Immature natural killer cell (primary cell): ENCODE measurements around the gene MRPS31. TPM values are rescaled to one million over a fixed set of nuclear protein-coding genes. Genes with fewer than 3 reads are reported as not detected.
"Not testable (repeated sequence)": the region's sequence is repeated elsewhere in the genome, so short reads cannot be mapped to it uniquely, and the experiment has no call there.

Experiments used
- DNase-seq, 3 donors: peaks; one replicate each; pipeline ENCODE4 v3.0.0; 2022; ENCODE audit warnings: mixed read lengths in 1 of 3
- H3K27ac Mint-ChIP-seq, 6 donors: one replicate each; pipeline ENCODE4 v1.8.0; 2020; ENCODE audit warnings: mixed read lengths in 6 of 6, mild to moderate bottlenecking in 5 of 6, inconsistent platforms in 4 of 6, moderate library complexity in 3 of 6
- H3K27me3 Mint-ChIP-seq, 3 donors: one replicate each; pipeline ENCODE4 v1.8.0; 2020 to 2021; ENCODE audit warnings: low read depth in 3 of 3, mild to moderate bottlenecking in 3 of 3, mixed read lengths in 3 of 3, moderate library complexity in 3 of 3, inconsistent platforms in 1 of 3
- H3K36me3 Mint-ChIP-seq, 3 donors: one replicate each; pipeline ENCODE4 v1.8.0; 2020; ENCODE audit warnings: mixed read lengths in 3 of 3, inconsistent platforms in 2 of 3, mild to moderate bottlenecking in 2 of 3
- H3K4me1 Mint-ChIP-seq, 2 donors: one replicate each; pipeline ENCODE4 v1.8.0; 2020; ENCODE audit warnings: inconsistent platforms in 2 of 2, mild to moderate bottlenecking in 2 of 2, mixed read lengths in 2 of 2, moderate library complexity in 1 of 2
- H3K4me3 Mint-ChIP-seq, 5 donors: one replicate each; pipeline ENCODE4 v1.8.0; 2020; ENCODE audit warnings: mild to moderate bottlenecking in 5 of 5, mixed read lengths in 5 of 5, inconsistent platforms in 3 of 5, moderate library complexity in 3 of 5
- H3K9me3 Mint-ChIP-seq, 6 donors: one replicate each; pipeline ENCODE4 v1.8.0; 2020; ENCODE audit warnings: mild to moderate bottlenecking in 6 of 6, mixed read lengths in 6 of 6, inconsistent platforms in 4 of 6, moderate library complexity in 3 of 6
- polyA plus RNA-seq, 3 donors: library from polyadenylated mRNA; unstranded; fragments of 300-500 nt; fragmentation: Illumina TruSeq; gene quantifications; one replicate each; pipeline ENCODE4 v1.2.3, GENCODE V29; 2021

Gene MRPS31
- polyA plus RNA-seq, 3 donors from 2014 or later, result 30.9 to 38.0 (median 33.4) TPM

DNA sequence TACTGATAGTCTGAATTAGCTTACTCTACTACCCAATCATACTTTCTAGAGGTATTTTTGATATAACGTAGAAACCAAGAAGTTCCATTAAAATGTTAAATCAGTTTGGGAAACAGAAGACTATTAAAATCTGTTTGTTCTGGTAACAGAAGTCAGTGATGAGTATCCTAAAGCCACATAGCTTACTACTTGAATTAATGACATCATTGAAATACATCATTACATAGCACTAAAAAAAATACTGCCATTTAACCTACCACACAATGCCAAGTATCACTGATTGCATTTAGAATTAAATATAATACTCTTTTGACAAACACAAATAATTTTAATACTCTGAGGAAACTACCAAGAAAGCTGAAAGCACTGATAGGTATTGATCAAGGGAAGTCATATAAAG lies 5.4 kb downstream of the MRPS31 start:
- no peak overlapping the region for H3K4me3 Mint-ChIP-seq
- peaks cover 0 to 4% (median 2%) of the 10 kb centered on the region in 3 donors for H3K36me3 Mint-ChIP-seq
- peaks cover 24 to 40% of the 10 kb centered on the region in 2 donors for H3K4me1 Mint-ChIP-seq
- H3K9me3 Mint-ChIP-seq, result no peaks in the 10 kb centered on the region
- DNase-seq, result no peak
- H3K27ac Mint-ChIP-seq, result no peak overlapping the region
- H3K27me3 Mint-ChIP-seq, result no peaks in the 10 kb centered on the region

DNA sequence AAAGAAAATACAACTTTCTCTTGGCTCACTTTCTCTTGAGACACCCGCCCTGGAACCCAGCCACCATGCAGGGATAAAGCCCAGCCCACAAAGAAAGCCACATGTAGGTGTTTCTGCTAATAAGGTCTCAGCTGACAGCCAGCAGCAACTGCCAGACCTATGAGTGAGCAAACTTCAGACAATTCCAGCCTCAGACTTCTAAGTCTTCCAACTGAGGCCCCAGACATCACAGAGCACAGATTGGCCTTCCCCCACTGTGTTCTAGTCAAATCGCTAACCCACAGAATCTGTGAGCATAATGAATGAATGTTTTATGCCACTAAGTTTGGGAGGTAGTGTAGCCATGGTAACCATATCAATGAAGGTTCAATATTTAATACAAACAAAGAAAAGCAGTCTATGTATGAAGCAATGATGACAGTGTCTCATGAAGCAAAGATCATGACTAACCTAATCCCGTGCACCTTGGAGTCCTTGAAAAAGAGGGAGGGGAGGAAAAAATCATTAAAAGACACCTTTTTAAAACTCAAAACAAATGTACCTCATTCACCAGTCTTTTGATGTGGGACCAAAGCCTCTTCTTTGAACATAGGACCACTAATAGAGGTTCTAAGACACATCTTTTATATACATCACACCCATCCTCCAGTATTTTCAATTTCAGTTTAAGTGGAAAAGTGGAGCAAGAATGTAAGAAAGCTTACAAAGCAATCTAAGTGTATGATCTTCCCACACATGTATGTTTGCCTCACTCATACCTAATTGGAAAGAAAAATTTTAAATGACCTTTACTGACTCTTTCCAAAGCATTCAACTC lies 6.2 kb downstream of the MRPS31 start:
- Mint-ChIP-seq H3K9me3 (no peaks in the 10 kb centered on the region), H3K27me3 (no peaks in the 10 kb centered on the region), H3K27ac (peak overlapping the region in 1 of 6 donors; percentile 42), H3K4me3 (no peak overlapping the region), H3K36me3 (peaks cover 0 to 7% (median 3%) of the 10 kb centered on the region in 3 donors), H3K4me1 (peaks cover 16 to 32% of the 10 kb centered on the region in 2 donors)
- DNase-seq, result no peak

DNA sequence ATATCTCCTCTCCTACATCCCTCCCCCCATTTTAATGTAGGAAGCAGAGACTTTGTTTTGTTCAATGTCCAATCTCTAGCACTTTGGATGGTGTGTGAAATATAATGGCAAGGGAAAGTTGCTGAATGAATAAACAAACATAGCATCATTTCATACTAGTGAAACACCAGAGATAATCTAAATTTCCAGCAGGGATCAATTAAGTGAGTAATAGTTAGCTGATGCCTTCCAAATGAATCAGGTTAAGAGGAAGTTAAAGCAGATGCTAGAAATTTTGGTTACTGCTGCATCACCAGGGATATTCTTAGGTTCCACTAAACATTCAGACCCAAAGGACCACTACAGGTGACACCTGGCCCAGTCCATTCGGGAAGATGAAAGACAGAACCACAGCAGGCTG lies 8.1 kb downstream of the MRPS31 start:
- DNase-seq, result no peak
- Mint-ChIP-seq H3K27ac (peak overlapping the region in 2 of 6 donors; percentile 11 to 21), H3K27me3 (no peaks in the 10 kb centered on the region), H3K9me3 (no peaks in the 10 kb centered on the region), H3K4me3 (no peak overlapping the region), H3K36me3 (peaks cover 9 to 16% (median 12%) of the 10 kb centered on the region in 3 donors), H3K4me1 (peaks cover 6 to 25% of the 10 kb centered on the region in 2 donors)

DNA sequence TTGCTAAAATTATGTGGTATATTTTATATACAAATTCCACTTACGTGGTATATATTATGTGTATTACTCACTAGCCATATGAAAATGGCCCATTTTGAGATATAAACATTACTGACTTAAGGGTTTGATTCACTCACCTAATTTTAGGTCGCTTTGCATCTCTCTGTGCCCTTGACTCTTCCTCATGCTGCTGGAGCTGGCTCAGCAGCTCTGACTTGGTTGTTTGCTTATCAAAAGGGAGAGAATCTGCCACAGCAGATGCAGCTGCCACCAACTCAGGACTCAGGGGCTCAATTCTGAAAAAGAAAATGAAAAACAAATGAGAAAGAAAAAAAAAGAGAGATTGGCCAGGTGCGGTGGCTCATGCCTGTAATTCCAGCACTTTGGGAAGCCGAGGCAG lies 12.2 kb downstream of the MRPS31 start:
- H3K27me3 Mint-ChIP-seq, result no peaks in the 10 kb centered on the region
- peaks cover 1 to 12% of the 10 kb centered on the region in 2 donors for H3K4me1 Mint-ChIP-seq
- no peaks in the 10 kb centered on the region for H3K9me3 Mint-ChIP-seq
- H3K4me3 Mint-ChIP-seq, result no peak overlapping the region
- peaks cover 16 to 28% (median 17%) of the 10 kb centered on the region in 3 donors for H3K36me3 Mint-ChIP-seq
- no peak overlapping the region for H3K27ac Mint-ChIP-seq
- DNase-seq, result no peak

DNA sequence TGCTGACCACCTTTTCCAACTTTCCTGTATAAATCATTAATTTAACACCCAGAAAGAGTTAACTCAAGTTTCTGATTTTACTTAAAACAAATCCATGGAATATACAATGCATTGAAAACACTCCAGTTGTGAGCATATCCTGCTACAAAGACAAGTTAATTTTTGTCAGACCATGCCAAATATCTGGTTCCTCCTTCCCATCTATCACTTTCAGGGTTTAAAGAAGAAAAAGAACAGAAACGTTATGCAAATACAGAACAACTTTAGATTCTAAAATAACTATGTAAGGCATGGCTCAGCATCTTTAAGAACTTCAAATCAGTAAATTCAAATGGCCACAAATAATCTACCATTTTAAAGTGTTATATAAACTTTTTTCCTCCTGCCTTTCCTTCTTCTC lies 14.9 kb downstream of the MRPS31 start:
- H3K36me3 Mint-ChIP-seq, result peaks cover 21 to 34% (median 22%) of the 10 kb centered on the region in 3 donors
- no peak for DNase-seq
- no peaks in the 10 kb centered on the region for H3K9me3 Mint-ChIP-seq
- no peak overlapping the region for H3K4me3 Mint-ChIP-seq
- H3K27me3 Mint-ChIP-seq, result no peaks in the 10 kb centered on the region
- no peaks in the 10 kb centered on the region for H3K4me1 Mint-ChIP-seq
- no peak overlapping the region for H3K27ac Mint-ChIP-seq

DNA sequence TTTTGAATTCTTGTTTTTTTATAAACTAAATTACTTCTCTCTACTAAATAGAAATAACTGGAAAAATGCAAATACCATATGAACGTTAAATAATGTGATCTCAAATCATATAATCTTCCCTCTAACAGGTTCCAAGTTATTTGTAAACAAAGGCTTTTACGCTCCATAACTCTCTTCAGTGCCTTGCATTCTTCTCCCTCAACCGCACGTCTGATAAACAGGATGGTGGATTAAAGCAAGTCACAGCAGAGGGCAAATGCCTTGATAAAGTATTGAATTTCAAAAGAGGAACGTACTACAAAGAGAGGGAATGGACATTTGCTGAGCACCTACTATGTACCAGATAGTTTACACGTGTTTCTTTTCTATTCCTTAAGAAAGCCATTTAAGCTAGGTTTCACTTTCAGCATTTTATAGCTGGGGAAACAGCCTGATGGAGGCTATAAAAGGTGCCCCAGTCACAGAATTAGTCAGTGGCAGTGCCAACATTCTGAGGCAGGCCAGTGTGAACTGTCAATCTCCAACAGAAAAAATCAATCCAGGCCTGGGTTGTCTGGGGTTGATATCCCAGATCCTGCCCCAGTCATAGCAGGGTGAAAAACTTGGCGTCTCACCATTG lies 15.8 kb downstream of the MRPS31 start:
- DNase-seq, result no peak
- Mint-ChIP-seq H3K4me1 (no peaks in the 10 kb centered on the region), H3K9me3 (no peaks in the 10 kb centered on the region), H3K36me3 (peaks cover 18 to 33% (median 22%) of the 10 kb centered on the region in 3 donors), H3K27ac (no peak overlapping the region), H3K27me3 (no peaks in the 10 kb centered on the region), H3K4me3 (no peak overlapping the region)

DNA sequence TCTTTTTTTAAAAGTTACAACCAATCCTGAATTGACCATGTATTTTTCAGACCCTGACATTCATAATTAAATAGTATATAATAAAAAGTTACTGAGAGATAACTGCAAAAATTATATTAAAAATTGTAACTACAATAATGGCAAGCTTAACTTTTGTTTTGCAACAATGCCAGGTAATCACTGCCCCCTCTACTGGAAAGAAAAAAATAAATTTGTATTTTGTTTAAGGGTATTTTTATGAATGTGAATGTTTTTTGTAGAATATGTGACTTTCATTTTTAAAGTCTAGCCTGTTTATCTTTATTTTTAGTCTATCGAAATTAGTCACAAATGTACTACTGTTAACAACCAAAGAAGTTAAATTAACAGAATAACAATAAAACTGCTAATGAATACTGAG lies 21.7 kb downstream of the MRPS31 start:
- DNase-seq, result no peak
- H3K36me3 Mint-ChIP-seq, result peaks cover 4 to 16% (median 13%) of the 10 kb centered on the region in 3 donors
- H3K9me3 Mint-ChIP-seq, result no peaks in the 10 kb centered on the region

DNA sequence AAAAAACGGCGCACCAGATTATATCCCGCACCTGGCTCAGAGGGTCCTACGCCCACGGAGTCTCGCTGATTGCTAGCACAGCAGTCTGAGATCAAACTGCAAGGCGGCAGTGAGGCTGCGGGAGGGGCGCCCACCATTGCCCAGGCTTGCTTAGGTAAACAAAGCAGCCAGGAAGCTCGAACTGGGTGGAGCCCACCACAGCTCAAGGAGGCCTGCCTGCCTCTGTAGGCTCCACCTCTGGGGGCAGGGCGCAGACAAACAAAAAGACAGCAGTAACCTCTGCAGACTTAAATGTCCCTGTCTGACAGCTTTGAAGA lies 35.8 kb downstream of the MRPS31 start:
- Mint-ChIP-seq H3K36me3 (peaks cover 0 to 11% (median 5%) of the 10 kb centered on the region in 3 donors), H3K4me1 (peaks cover 21 to 35% of the 10 kb centered on the region in 2 donors), H3K27ac (peak overlapping the region in 1 of 6 donors; percentile 7)
- not testable (repeated sequence) for DNase-seq, H3K27me3 Mint-ChIP-seq, H3K9me3 Mint-ChIP-seq, H3K4me3 Mint-ChIP-seq

More for the DNA sequence above, 21.7 kb downstream of the MRPS31 start:
- no peak overlapping the region for H3K4me3 Mint-ChIP-seq
- H3K4me1 Mint-ChIP-seq, result peaks cover 0 to 1% of the 10 kb centered on the region in 2 donors
- H3K27me3 Mint-ChIP-seq, result no peaks in the 10 kb centered on the region
- H3K27ac Mint-ChIP-seq, result no peak overlapping the region

DNA sequence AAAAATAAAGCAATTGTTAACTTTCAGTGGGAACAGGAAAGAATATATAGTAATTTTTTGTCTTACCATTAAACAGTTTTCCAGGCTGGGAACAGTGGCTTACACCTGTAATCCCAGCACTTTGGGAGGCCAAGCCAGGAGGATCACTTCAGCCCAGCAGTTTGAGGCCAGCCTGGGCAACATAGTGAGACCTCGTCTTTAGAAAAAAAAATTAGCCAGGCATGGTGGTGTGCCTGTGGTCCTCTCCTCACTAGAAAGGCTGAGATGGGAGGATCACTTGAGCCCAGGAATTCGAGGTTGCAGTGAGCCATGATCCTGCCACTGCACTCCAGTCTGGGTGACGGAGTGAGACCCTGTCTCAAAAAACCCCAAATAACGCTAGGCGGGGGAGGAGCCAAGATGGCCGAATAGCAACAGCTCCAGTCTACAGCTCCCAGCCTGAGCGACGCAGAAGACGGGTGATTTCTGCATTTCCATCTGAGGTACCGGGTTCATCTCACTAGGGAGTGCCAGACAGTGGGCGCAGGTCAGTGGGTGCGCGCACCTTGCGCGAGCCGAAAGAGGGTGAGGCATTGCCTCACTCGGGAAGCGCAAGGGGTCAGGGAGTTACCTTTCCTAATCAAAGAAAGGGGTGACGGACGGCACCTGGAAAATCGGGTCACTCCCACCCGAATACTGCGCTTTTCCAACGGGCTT lies 36.3 kb downstream of the MRPS31 start:
- H3K27ac Mint-ChIP-seq, result peak overlapping the region; percentile 7 to 89 (median 60)
- H3K4me1 Mint-ChIP-seq, result peaks cover 21 to 35% of the 10 kb centered on the region in 2 donors
- peaks cover 0 to 11% (median 5%) of the 10 kb centered on the region in 3 donors for H3K36me3 Mint-ChIP-seq
- not testable (repeated sequence) for H3K9me3 Mint-ChIP-seq, DNase-seq, H3K27me3 Mint-ChIP-seq
- peak overlapping the region in 3 of 5 donors; percentile 47 to 62 (median 56) for H3K4me3 Mint-ChIP-seq

DNA sequence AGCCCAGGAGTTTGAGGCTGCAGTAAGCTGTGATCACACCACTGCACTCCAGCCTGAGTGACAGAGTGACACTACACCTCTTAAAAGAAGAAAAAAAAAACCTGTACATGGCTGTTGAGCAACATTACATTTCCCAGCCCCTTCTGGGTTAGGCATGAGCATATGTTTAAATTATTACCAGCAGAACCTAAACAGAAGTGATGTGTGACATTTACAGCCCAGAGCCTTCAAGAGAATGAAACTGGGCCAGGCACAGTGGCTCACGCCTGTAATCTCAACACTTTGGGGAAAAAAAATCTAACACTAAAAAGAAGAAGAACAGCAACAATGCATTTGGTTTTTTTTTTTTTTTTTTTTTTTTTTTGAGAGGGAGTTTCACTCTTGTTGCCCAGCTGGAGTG lies 38.3 kb downstream of the MRPS31 start:
- peaks cover 3 to 16% (median 11%) of the 10 kb centered on the region in 3 donors for H3K36me3 Mint-ChIP-seq
- no peak overlapping the region for H3K4me3 Mint-ChIP-seq
- peak overlapping the region in 5 of 6 donors; percentile 66 to 84 (median 69) for H3K27ac Mint-ChIP-seq
- H3K27me3 Mint-ChIP-seq, result no peaks in the 10 kb centered on the region
- H3K9me3 Mint-ChIP-seq, result peaks cover 0 to 1% (median 0%) of the 10 kb centered on the region in 6 donors
- H3K4me1 Mint-ChIP-seq, result peaks cover 21 to 33% of the 10 kb centered on the region in 2 donors
- peak; percentile 9 to 30 (median 14) for DNase-seq

DNA sequence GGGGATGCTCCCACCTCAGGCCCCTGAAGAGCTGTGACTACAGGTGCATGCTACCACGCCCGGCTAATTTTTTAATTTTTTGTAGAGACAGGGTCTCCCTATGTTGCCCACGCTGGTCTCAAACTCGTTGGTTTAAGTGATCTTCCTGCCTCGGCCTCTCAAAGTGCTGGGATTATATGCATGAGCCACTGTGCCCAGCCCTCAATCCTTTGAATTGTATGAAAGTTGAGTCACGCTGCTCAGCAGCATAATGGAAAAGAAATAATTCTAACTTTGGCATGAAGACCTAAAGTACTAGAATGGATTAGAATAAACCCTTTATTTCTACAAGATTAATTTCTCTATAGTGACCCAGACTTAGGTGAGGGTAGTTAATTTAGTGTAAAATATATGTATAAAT lies 42.4 kb downstream of the MRPS31 start:
- no peak for DNase-seq
- Mint-ChIP-seq H3K27ac (no peak overlapping the region), H3K36me3 (peaks cover 6 to 21% (median 10%) of the 10 kb centered on the region in 3 donors), H3K4me3 (no peak overlapping the region), H3K27me3 (no peaks in the 10 kb centered on the region), H3K9me3 (no peaks in the 10 kb centered on the region), H3K4me1 (peaks cover 12 to 19% of the 10 kb centered on the region in 2 donors)

DNA sequence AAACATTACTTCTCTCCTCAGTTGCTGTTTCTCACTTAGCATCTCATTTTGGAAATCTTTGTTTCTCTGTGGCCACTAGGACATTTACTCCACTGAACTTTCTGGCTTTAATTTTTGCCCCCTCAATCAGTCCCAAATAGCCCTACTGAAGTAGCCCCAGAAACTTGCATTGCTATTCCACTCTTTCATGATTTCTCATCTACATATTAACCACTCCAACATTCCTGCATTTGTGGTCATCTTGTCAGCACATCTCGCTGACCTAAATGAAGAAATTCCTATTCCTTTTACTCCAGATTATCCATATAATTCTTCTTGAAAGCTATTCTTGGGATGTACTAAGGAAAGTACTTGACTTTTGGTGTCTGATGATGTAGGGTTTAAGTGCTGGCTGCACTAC lies 56.6 kb downstream of the MRPS31 start:
- DNase-seq, H3K4me3 Mint-ChIP-seq, H3K27ac Mint-ChIP-seq, H3K4me1 Mint-ChIP-seq, H3K27me3 Mint-ChIP-seq: not testable (repeated sequence)
- H3K9me3 Mint-ChIP-seq, result peaks cover 18 to 23% (median 20%) of the 10 kb centered on the region in 6 donors
- peaks cover 42 to 64% (median 56%) of the 10 kb centered on the region in 3 donors for H3K36me3 Mint-ChIP-seq

DNA sequence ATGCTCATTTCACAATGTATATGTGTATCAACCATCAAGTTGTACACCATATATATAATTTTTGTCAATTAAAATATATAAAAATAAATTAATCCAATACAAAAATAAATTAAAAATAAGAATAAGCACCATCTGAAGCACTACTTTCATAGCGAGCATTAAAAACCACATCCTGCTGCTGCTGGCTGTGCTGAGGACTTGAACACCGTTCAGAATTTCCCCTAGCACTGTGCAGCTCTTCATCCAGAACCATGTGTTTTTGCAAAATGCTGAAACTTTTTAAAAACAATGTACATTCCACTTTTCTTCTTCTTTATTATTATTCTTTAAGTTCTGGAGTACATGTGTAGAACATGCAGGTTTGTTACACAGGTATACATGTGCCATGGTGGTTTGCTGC lies 64.6 kb downstream of the MRPS31 start:
- Mint-ChIP-seq H3K27ac (no peak overlapping the region), H3K27me3 (peaks cover 0 to 4% (median 2%) of the 10 kb centered on the region in 3 donors), H3K4me3 (no peak overlapping the region), H3K9me3 (peaks cover 24 to 51% (median 38%) of the 10 kb centered on the region in 6 donors), H3K36me3 (peaks cover 9 to 15% (median 11%) of the 10 kb centered on the region in 3 donors), H3K4me1 (no peaks in the 10 kb centered on the region)
- no peak for DNase-seq

DNA sequence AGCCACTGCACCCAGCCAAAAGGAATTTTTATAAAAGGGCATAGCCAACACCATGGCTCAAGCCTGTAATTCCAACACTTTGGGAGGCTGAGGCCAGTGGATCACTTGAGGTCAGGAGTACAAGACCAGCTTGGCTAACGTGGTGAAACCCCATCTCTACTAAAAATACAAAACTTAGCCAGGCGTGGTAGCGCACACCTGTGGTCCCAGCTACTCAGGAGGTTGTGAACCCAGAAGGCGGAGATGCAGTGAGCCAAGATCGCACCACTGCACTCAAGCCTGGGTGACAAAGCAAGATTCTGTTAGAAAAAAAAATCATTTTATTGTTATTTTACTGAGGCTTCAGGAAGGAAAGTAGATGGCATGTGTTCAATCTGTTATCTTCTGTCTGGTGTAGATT lies 73.3 kb downstream of the MRPS31 start:
- no peaks in the 10 kb centered on the region for H3K4me1 Mint-ChIP-seq
- H3K36me3 Mint-ChIP-seq, result peaks cover 0 to 4% (median 0%) of the 10 kb centered on the region in 3 donors
- DNase-seq, result no peak
- no peaks in the 10 kb centered on the region for H3K27me3 Mint-ChIP-seq
- no peak overlapping the region for H3K27ac Mint-ChIP-seq
- H3K9me3 Mint-ChIP-seq, result no peaks in the 10 kb centered on the region
- H3K4me3 Mint-ChIP-seq, result no peak overlapping the region
